Heart right ventricle (tissue), 16 donors: Measurements from ENCODE around the gene UBE2G2. TPM values are rescaled to one million over a fixed set of nuclear protein-coding genes. Genes with fewer than 3 reads are reported as not detected.

Experiments
- ATAC-seq, 8 donors: fragments of 200-7000 bp; cut with Tn5 transposase; one replicate each; pipeline ENCODE4 v1.9.1; 2020; ENCODE audit warnings: mild to moderate bottlenecking in 8 of 8, moderate library complexity in 8 of 8, moderate number of reproducible peaks in 1 of 8
- DNase-seq, 2 donors: peaks; one replicate each; pipeline ENCODE4 v3.0.0-alpha.2; 2020
- H3K27ac ChIP-seq, 10 donors: fragments of 200-600 bp; sonication (generic) in 2 of 10; one replicate each; pipeline versions ENCODE4 v1.5.0 to v1.8.0; 2020 to 2022; ENCODE audit warnings: mild to moderate bottlenecking in 3 of 10
- H3K27me3 ChIP-seq, 7 donors: fragments of 200-600 bp; one replicate each; pipeline ENCODE4 v1.8.0; 2021 to 2022; ENCODE audit warnings: mild to moderate bottlenecking in 2 of 7
- H3K36me3 ChIP-seq, 9 donors: fragments of 200-600 bp; sonication (generic) in 1 of 9; one replicate each; pipeline versions ENCODE4 v1.5.0 to v1.8.0; 2020 to 2022; ENCODE audit warnings: mild to moderate bottlenecking in 2 of 9
- H3K4me1 ChIP-seq, 9 donors: fragments of 200-600 bp; sonication (generic) in 1 of 9; one replicate each; pipeline versions ENCODE4 v1.5.0 to v1.8.0; 2020 to 2022; ENCODE audit warnings: mild to moderate bottlenecking in 4 of 9
- H3K4me3 ChIP-seq, 10 donors: fragments of 200-600 bp; sonication (generic) in 2 of 10; one replicate each; pipeline versions ENCODE4 v1.5.0 to v1.8.0; 2020 to 2022; ENCODE audit warnings: mild to moderate bottlenecking in 7 of 10, moderate library complexity in 2 of 10
- H3K9me3 ChIP-seq, 11 donors: fragments of 200-600 bp in 10 of 11; sonication (generic) in 2 of 11; one replicate each; pipeline versions ENCODE4 v1.5.0 to v1.8.0; 2013 to 2022; ENCODE audit warnings: mild to moderate bottlenecking in 2 of 11, control low read depth in 1 of 11, moderate library complexity in 1 of 11
- CTCF ChIP-seq, 9 donors: fragments of 200-600 bp; sonication (generic) in 2 of 9; IDR thresholded peaks; one replicate each; pipeline versions ENCODE4 v1.5.0 to v1.8.0; 2021 to 2022; ENCODE audit warnings: antibody characterized with exemption in 9 of 9, mild to moderate bottlenecking in 5 of 9, moderate library complexity in 1 of 9
- WGBS, 2 donors: extraction: QIAGEN DNeasy Blood & Tissue Kit; methylation state at CpG; one replicate each; pipeline ENCODE4 v1.1.7; 2013; ENCODE audit warnings: inconsistent platforms in 1 of 2; 5-methylcytosine and 5-hydroxymethylcytosine counted together
- intact Hi-C, 10 donors: fragments of 100-400 bp; cut with DNase I; formaldehyde crosslinking; loops; one replicate each; pipeline versions ENCODE4 v1.11.1 to v1.14.2; 2022
- polyA plus RNA-seq, 2 donors: library from polyadenylated mRNA; stranded (reverse); fragments of 200-250 nt; gene quantifications; one replicate each; pipeline ENCODE4 v1.2.3, GENCODE V29; 2013
- total RNA-seq, 10 donors: library from RNA; stranded (reverse); fragmentation: NEBNext Ultra II Directional in 3 of 10; extraction: Animal tissue kit (Norgen Biotek cat#: 25700) in 3 of 10; gene quantifications; one replicate each; pipeline versions ENCODE4 v1.2.1 to v1.2.4, GENCODE V29; 2021 to 2023
- donor health status: Arrhythmogenic right ventricular cardiomyopathy.
- donor health status: ischemic (EF 13 %, LVEDD 7.1; RV severe dilation, severe dysfunction).
- donor health status: healthy with polysubstance abuse.
- donor health status: DM: no; HTN: yes; CAD: no.
- donor health status: DM: no; HTN: no; CAD: no.
- donor health status: ischemic (EF 25% LVEDD 6.9; RV normal size, moderate dysfunction).
- donor health status: ischemic (EF 25% LVEDD 5.7; RV mildly dilated, moderate dysfunction).
- donor health status: healthy.
- donor health status: DM: yes; HTN: yes; CAD: no.
- donor health status: Ischemic cardiomyopathy.
- donor health status: ischemic (EF 35%, LVEDD 5.7; RV mildly dilated, moderate dysfunction).
- donor health status: nonischemic (EF 11% LVEDD 7.7; RV severe dilation, severe dysfunction).
- donor health status: DM: yes; HTN: yes; CAD: no.
- donor health status: PGD.
- donor health status: ischemic (EF 29% LVEDD 5.4; RV normal size, mild dysfunction).
- donor health status: nonischemic (EF 23%, LVEDD 6.1; RV moderate dilation, normal function).

The UBE2G2 gene
- total and polyA plus RNA-seq, 12 donors = 39.6 to 89.5 (median 63.2) TPM

GRCh38 chr21:44817914-44818639, 16.5 kb upstream of the UBE2G2 start, which contains the start of gene SUMO3:
SUMO3 (minus strand) TSS chr21:44818062; CDS start chr21:44817968, 94 bp downstream.
- Histone ChIP-seq H3K4me3 (peak within 1 kb of the TSS; percentile 52 to 97 (median 82)), H3K27me3 (no peaks in the 10 kb centered on the region), H3K27ac (peak within 1 kb of the TSS; percentile 37 to 99 (median 96)), H3K36me3 (peaks cover 0 to 13% (median 8%) of the 10 kb centered on the region in 9 donors), H3K9me3 (peaks cover 0 to 44% (median 16%) of the 10 kb centered on the region in 11 donors), H3K4me1 (peaks cover 9 to 44% (median 25%) of the 10 kb centered on the region in 9 donors)
- DNase-seq (peak; percentile 78 to 85), ATAC-seq (peak; percentile 60 to 86 (median 76))
- peak in 3 of 9 donors; percentile 7 to 33 (median 18) for TF ChIP-seq CTCF (IDR thresholded peaks at IDR 0.05)
- WGBS, 2 donors = 0 to 1% methylated on average over 89 to 108 of the region's 108 CpGs
- intact Hi-C loops = loop anchor here in 6 of 10 donors (2.0 to 10.0 kb wide), 7 partner anchors 15 to 317 kb away; partner anchors contain the start of gene PTTG1IP (in 4 of the 6)

GRCh38 chr21:44817506-44817880, 15.9 kb upstream of the UBE2G2 start:
- Histone ChIP-seq H3K4me1 (peaks cover 9 to 44% (median 25%) of the 10 kb centered on the region in 9 donors), H3K36me3 (peaks cover 0 to 19% (median 14%) of the 10 kb centered on the region in 9 donors), H3K27ac (peak overlapping the region; percentile 37 to 99 (median 96)), H3K4me3 (peak overlapping the region; percentile 52 to 97 (median 82)), H3K27me3 (no peaks in the 10 kb centered on the region), H3K9me3 (peaks cover 0 to 38% (median 12%) of the 10 kb centered on the region in 11 donors)
- peak; percentile 91 to 97 (median 95) for ATAC-seq
- peak in 1 of 9 donors; percentile 13 for TF ChIP-seq CTCF (IDR thresholded peaks at IDR 0.05)
- intact Hi-C loops = loop anchor here in 5 of 10 donors (2.0 to 10.0 kb wide), 5 partner anchors 15 to 317 kb away; partner anchors contain the start of gene PTTG1IP (in 3 of the 5)
- DNase-seq = peak; percentile 92 to 96
- 1 to 2% methylated on average over 18 to 43 of the region's 43 CpGs for WGBS, 2 donors

- Histone ChIP-seq H3K27me3 (no peaks in the 10 kb centered on the region), H3K36me3 (peaks cover 0 to 24% (median 20%) of the 10 kb centered on the region in 9 donors), H3K9me3 (peaks cover 0 to 33% (median 8%) of the 10 kb centered on the region in 11 donors), H3K4me3 (peak overlapping the region; percentile 40 to 97 (median 82)), H3K27ac (peak overlapping the region in 6 of 10 donors; percentile 35 to 99 (median 95)), H3K4me1 (peaks cover 9 to 44% (median 25%) of the 10 kb centered on the region in 9 donors)
- 59% methylated on average over 57 of the region's 57 CpGs for WGBS, 2 donors
- ATAC-seq = peak in 4 of 8 donors; percentile 0 to 24 (median 2)
- TF ChIP-seq CTCF (IDR thresholded peaks at IDR 0.05) = no peak
- intact Hi-C loops = loop anchor here in 5 of 10 donors (2.0 to 10.0 kb wide), 5 partner anchors 14 to 318 kb away; partner anchors contain the start of gene PTTG1IP (in 3 of the 5)
- DNase-seq = peak; percentile 28 to 33
These were observed 15.3 kb upstream of the UBE2G2 start for GRCh38 chr21:44816761-44817505.
